Epithelial cell of umbilical artery (primary cell): ENCODE measurements around the gene COPE. TPM values are rescaled to one million over a fixed set of nuclear protein-coding genes. Genes with fewer than 3 reads are reported as not detected.

Source experiments
- total RNA-seq: library from RNA; depleted of rRNA; stranded (reverse); fragments of >200 nt; gene quantifications from 2 replicates; pipeline ENCODE4 v1.2.3, GENCODE V29; 2014

The COPE gene
- 231 and 262 TPM in 2 replicates for total RNA-seq

DNA sequence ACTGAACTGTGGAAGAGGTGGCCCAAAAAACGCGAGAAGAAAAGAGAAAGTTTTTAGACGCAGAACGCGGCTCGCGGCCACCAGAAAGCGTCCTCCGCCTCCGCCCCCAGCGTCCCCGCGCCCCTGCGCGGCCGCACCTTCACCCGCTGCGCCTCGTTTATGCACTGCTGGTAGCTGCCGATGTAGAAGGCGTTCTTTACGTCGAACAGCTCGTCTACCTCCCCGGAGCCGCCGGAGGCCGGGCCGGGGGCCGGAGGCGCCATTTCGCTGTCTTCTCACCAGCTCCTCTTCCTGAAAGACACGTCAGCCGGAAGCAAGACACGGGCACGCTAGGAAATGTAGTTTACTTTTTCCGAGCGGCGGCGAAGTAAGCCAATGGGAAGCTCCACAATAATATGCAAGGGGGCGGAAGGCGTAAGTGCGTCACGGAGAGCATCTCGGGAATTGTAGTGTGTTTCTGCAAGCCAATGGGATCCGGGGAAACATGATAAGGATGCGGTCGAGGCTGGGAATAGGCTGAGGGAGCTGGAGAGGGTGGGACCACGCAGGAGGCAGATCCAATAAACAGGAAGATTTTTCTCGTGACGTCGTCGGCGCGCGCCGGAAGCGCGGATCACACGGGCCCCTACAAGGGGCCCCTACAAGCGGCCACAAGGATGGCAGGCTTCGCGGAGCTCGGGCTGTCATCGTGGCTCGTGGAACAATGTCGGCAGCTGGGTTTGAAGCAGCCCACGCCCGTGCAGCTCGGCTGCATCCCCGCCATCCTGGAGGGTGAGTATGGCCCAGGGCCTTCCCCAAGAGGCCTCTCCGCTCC is at the start of gene COPE, which contains the start of gene DDX49:
Gene COPE, minus strand, starts transcription at position 302 of the 814 bp plus-strand sequence. Its CDS starts 39 bp downstream, at position 263.
Gene DDX49, plus strand, starts transcription at position 630 of the 814 bp plus-strand sequence. Its CDS starts 27 bp downstream, at position 657.

DNA sequence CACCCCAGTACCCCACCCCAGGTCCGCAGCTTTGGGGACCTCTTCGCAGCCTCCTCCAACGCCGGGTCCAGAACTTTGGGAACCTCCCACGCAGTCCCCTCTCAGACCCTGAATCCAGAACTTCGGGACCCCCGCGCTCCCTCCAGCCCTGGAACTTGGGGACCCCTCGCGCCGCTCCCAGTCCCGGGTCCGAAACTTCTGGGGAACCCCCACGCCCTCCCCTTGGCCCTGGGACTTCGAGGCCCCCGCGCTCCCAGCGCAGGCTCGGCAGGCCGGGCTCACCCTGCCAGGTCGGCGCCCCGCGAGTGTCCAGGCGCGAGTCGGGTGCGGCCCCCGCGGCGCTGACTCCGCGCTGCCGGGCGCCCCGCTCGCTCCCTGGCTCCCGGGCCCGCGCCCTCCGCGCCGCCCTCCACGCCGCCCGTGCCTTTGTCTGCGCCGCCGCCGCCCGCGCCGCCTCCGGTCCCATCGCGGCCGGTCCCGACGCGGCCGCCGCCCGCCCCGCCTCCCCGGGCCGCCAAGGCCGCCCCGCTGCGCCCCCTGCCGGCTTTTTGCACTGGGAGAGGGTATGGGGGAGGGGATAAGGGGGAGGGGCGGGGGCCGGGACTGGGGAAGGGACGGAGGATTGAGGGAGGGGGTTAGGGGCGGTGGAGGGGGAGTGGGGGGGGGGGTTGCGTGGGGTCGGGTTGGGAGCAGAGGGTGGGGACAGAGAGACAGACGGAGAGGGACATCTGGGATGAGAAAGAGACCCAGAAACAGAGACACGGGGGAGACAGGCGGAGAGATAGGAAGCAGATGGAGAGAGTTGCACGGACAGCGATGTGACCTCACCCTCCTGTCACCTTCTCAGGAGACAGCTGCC is 21.8 kb upstream of the COPE start, which contains the start of gene HOMER3:
Gene HOMER3, minus strand, starts transcription at position 449 of the 859 bp plus-strand sequence. CDS start 2,235 bp downstream, outside the sequence.

DNA sequence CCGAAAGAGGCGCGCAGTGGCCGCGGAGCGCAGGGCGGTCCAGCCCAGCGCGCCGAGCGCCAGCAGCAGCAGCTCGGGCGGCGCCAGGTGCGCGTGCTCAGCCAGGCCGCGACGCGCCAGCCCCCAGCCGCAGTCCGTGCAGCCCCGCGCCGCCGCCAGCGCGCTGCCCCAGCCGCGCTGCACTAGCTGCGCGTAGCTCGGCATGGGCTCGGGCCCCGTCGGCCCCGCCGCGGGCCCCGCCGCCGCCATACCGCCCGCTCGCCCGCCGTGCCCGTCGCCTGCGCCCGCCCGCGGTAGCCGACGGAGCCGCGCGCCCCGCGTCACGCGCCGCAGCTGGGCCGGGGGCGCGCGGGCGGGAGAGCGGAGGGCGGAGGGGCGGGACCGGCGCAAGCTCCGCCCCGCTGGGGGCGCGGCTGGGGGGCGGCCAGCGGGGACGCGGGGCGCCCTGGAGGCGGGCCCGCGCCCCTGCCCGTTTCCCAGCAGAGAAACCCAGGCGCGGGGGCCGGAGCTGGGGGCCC is 23.3 kb downstream of the COPE start, which contains the start of gene CERS1:
Gene CERS1, minus strand, starts transcription at position 335 of the 518 bp plus-strand sequence. Its CDS starts 86 bp downstream, at position 249.

Other genes with a start within 250 kb of the COPE start
- 0.97 and 1.1 TPM in 2 replicates for gene CRTC1, start 235.7 kb downstream of the COPE start, total RNA-seq
- gene COMP, start 128.1 kb downstream of the COPE start, total RNA-seq: not detected in 2 replicates
- 70.2 and 88.9 TPM in 2 replicates for gene UPF1, start 87.4 kb downstream of the COPE start, total RNA-seq
- 2.0 and 5.8 TPM in 2 replicates for gene CERS1, start 23.2 kb downstream of the COPE start, total RNA-seq
- gene DDX49, start 328 bp upstream of the COPE start, total RNA-seq: 53.9 and 65.8 TPM in 2 replicates
- gene HOMER3, start 21.8 kb upstream of the COPE start, total RNA-seq: 101 and 165 TPM in 2 replicates
- 15.3 and 28.9 TPM in 2 replicates for gene SUGP2, start 114.1 kb upstream of the COPE start, total RNA-seq
- 45.5 and 53.0 TPM in 2 replicates for gene ARMC6, start 114.2 kb upstream of the COPE start, total RNA-seq
- 2.3 and 2.9 TPM in 2 replicates for gene SLC25A42, start 144.6 kb upstream of the COPE start, total RNA-seq
- gene TMEM161A, start 219.1 kb upstream of the COPE start, total RNA-seq: 26.0 and 28.0 TPM in 2 replicates